ENCODE measurements around the gene SHANK1. TPM values are rescaled to one million over a fixed set of nuclear protein-coding genes. Genes with fewer than 3 reads are reported as not detected.

The SHANK1 gene
- total and polyA plus RNA-seq, 2 of the 4 experiments (the other 2 are of a cell fraction): 6.1 to 6.7 TPM

GRCh38 chr19:50633973-50634372, 85.6 kb downstream of the SHANK1 start:
- in situ Hi-C loops (cut with MboI; ENCODE audit: low sequenced_read_pairs) (no loop called here), intact Hi-C loops (cut with micrococcal nuclease) (no loop called here), dilution Hi-C loops (cut with HindIII; ENCODE audit: low sequenced_read_pairs, unreplicated experiment) (no loop called here)
- Histone ChIP-seq H3K4me3 (ENCODE audit: insufficient read depth, low read depth, low read length) (no peak overlapping the region), H4K20me1 (ENCODE audit: insufficient read depth, low read length) (no peaks in the 10 kb centered on the region), H3K4me1 (ENCODE audit: control insufficient read depth, insufficient read depth, low read length) (no peaks in the 10 kb centered on the region), H3K36me3 (ENCODE audit: control insufficient read depth, insufficient read depth, low read length) (no peaks in the 10 kb centered on the region), H3K9me1 (ENCODE audit: insufficient read depth, low read length) (no peaks in the 10 kb centered on the region), H4K91ac (ENCODE audit: insufficient read depth, low read depth, low read length) (no peak overlapping the region), H3K56ac (ENCODE audit: extremely low read depth, insufficient read depth, low read length) (no peak overlapping the region), H3K14ac (replicated peaks; ENCODE audit: low read depth, low read length) (no peak overlapping the region), H2AK5ac (ENCODE audit: low read depth, low read length) (no peak overlapping the region), H3K4ac (ENCODE audit: low read depth, low read length) (no peak overlapping the region), H2BK5ac (ENCODE audit: low read depth, low read length, poor library complexity, severe bottlenecking) (no peak overlapping the region), H2BK20ac (ENCODE audit: low read depth, low read length) (no peak overlapping the region), H2BK120ac (ENCODE audit: low read depth, low read length) (no peak overlapping the region), H2BK15ac (ENCODE audit: low read depth, low read length) (no peak overlapping the region), H4K8ac (ENCODE audit: low read depth in 2 of 2, low read length in 2 of 2) (no peak overlapping the region), H3K4me2 (ENCODE audit: low read depth, low read length) (no peak overlapping the region), H3K9me3 (ENCODE audit: control insufficient read depth, insufficient read depth, low read length) (peaks cover 9% of the 10 kb centered on the region), H3K23ac (ENCODE audit: low read depth, low read length) (no peak overlapping the region), H3K27ac (ENCODE audit: insufficient read depth, low read length) (no peak overlapping the region), H2AK9ac (replicated peaks; ENCODE audit: low read depth, low read length, poor library complexity) (no peak overlapping the region), H4K5ac (ENCODE audit: low read depth, low read length) (no peak overlapping the region), H3K27me3 (ENCODE audit: control insufficient read depth, insufficient read depth, low read length) (peaks cover 24% of the 10 kb centered on the region), H3K9ac (ENCODE audit: low read depth, low read length) (no peak overlapping the region), H3K18ac (ENCODE audit: low read depth, low read length) (no peak overlapping the region), H3K79me1 (ENCODE audit: low read depth in 1 of 2, low read length in 2 of 2) (no peaks in the 10 kb centered on the region), H2AFZ (replicated peaks; ENCODE audit: low read length, poor library complexity) (no peak overlapping the region)
- no TSS peak for BruUV-seq (replicated peaks)
- DNase-seq: no peak
- TF ChIP-seq POLR2A (IDR thresholded peaks at IDR 0.05; ENCODE audit: low read depth, low read length): no peak
- TF ChIP-seq MXI1 (IDR thresholded peaks at IDR 0.05; ENCODE audit: borderline replicate concordance, low read depth, low read length): no peak
- no peak for TF ChIP-seq CTCF (conservative IDR thresholded peaks at IDR 0.05; ENCODE audit: low read depth, low read length)
- no peak for TF ChIP-seq SMC3 (IDR thresholded peaks at IDR 0.05; ENCODE audit: low read depth, low read length)
- TF ChIP-seq CHD1 (IDR thresholded peaks at IDR 0.05; ENCODE audit: low read depth, low read length): no peak
- TF ChIP-seq FOS (IDR thresholded peaks at IDR 0.05; ENCODE audit: low read depth, low read length): no peak
- TF ChIP-seq RCOR1 (IDR thresholded peaks at IDR 0.05; ENCODE audit: insufficient replicate concordance, low read length): no peak
- no peak for TF ChIP-seq RAD21 (IDR thresholded peaks at IDR 0.05; ENCODE audit: low read length)
- TF ChIP-seq MAFK (IDR thresholded peaks at IDR 0.05; ENCODE audit: low read depth, low read length): no peak
- TF ChIP-seq, protein P1, sequence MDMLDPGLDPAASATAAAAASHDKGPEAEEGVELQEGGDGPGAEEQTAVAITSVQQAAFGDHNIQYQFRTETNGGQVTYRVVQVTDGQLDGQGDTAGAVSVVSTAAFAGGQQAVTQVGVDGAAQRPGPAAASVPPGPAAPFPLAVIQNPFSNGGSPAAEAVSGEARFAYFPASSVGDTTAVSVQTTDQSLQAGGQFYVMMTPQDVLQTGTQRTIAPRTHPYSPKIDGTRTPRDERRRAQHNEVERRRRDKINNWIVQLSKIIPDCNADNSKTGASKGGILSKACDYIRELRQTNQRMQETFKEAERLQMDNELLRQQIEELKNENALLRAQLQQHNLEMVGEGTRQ (IDR thresholded peaks at IDR 0.05; ENCODE audit: low read depth, low read length): no peak
- no peak for TF ChIP-seq BHLHE40 (IDR thresholded peaks at IDR 0.05; ENCODE audit: low read depth, low read length)
- no peak for TF ChIP-seq RFX5 (IDR thresholded peaks at IDR 0.05; ENCODE audit: low read depth, low read length)
- no peak for TF ChIP-seq ELK1 (IDR thresholded peaks at IDR 0.05; ENCODE audit: borderline replicate concordance, low read depth, low read length)
- TF ChIP-seq MAZ (IDR thresholded peaks at IDR 0.05; ENCODE audit: borderline replicate concordance, low read depth, low read length): no peak
- ATAC-seq (ENCODE audit: low read depth): no peak
- no CpG with 5 or more reads among the region's 2 CpGs for WGBS, 2 experiments (ENCODE audit: extremely low coverage in 2 of 2, insufficient read length in 1 of 2)
- ChIA-PET CTCF (no interaction called here), POLR2A (ENCODE audit: unreplicated experiment) (no interaction called here)
